Medulla oblongata (tissue), 1 donor: Measurements from ENCODE around the gene LMAN1L.

ENCODE experiments used
- DNase-seq: peaks from one replicate; pipeline ENCODE4 v3.0.0-alpha.2; 2015; ENCODE audit errors: extremely low spot score

LMAN1L gene

GRCh38 chr15:74812533-74812932 is at the start of gene LMAN1L:
Gene LMAN1L (plus strand): TSS chr15:74812835. CDS start chr15:74812855, 20 bp downstream.
- no peak for DNase-seq

GRCh38 chr15:74763416-74763815 is 49.2 kb upstream of the LMAN1L start:
- no peak for DNase-seq

- DNase-seq: no peak
Measured at GRCh38 chr15:74767167-74768098, 45.2 kb upstream of the LMAN1L start.

- DNase-seq: no peak
Measured at GRCh38 chr15:74768099-74768770, 44.4 kb upstream of the LMAN1L start.

GRCh38 chr15:74768771-74769342 is 43.8 kb upstream of the LMAN1L start:
- peak; percentile 74 for DNase-seq

GRCh38 chr15:74769463-74770025 is 43.1 kb upstream of the LMAN1L start:
- no peak for DNase-seq

- no peak for DNase-seq
Measured at GRCh38 chr15:74770211-74770903, 42.3 kb upstream of the LMAN1L start.

GRCh38 chr15:74773329-74773728 is 39.3 kb upstream of the LMAN1L start:
- DNase-seq: no peak

- DNase-seq: peak; percentile 62
Measured at GRCh38 chr15:74773731-74774252, 38.8 kb upstream of the LMAN1L start.

GRCh38 chr15:74775132-74775562 is 37.5 kb upstream of the LMAN1L start:
- DNase-seq: no peak

GRCh38 chr15:74775894-74776293 is 36.7 kb upstream of the LMAN1L start:
- DNase-seq: no peak

GRCh38 chr15:74776821-74777768 is 35.5 kb upstream of the LMAN1L start:
- peak; percentile 71 for DNase-seq

GRCh38 chr15:74777769-74778598 is 34.7 kb upstream of the LMAN1L start:
- no peak for DNase-seq

GRCh38 chr15:74778599-74778970 is 34.0 kb upstream of the LMAN1L start:
- no peak for DNase-seq

- no peak for DNase-seq
Measured at GRCh38 chr15:74779162-74779648, 33.4 kb upstream of the LMAN1L start.

GRCh38 chr15:74780523-74781430 is 31.9 kb upstream of the LMAN1L start:
- DNase-seq: no peak

GRCh38 chr15:74781431-74782258 is 31.0 kb upstream of the LMAN1L start, which contains the start of gene CSK:
Gene CSK (plus strand): TSS chr15:74782080. CDS start chr15:74798298, 16,218 bp downstream.
- DNase-seq: peak; percentile 76
